HFFc6 (cell line): ENCODE results near the gene FLNA. TPM values are rescaled to one million over a fixed set of nuclear protein-coding genes. Genes with fewer than 3 reads are reported as not detected.

ENCODE experiments used
- DNase-seq: peaks from one replicate; pipeline ENCODE4 v3.0.0-alpha.2; 2018
- H3K27ac Mint-ChIP-seq: 2 replicates; pipeline ENCODE4 v1.8.0; 2020; ENCODE audit warnings: mild to moderate bottlenecking, mixed read lengths
- H3K27me3 Mint-ChIP-seq: 2 replicates; pipeline ENCODE4 v1.8.0; 2021; ENCODE audit warnings: mild to moderate bottlenecking, moderate library complexity, mixed read lengths; ENCODE audit not compliant: insufficient read depth
- H3K36me3 Mint-ChIP-seq: 2 replicates; pipeline ENCODE4 v1.8.0; 2021; ENCODE audit warnings: low read depth, mixed read lengths
- H3K4me1 Mint-ChIP-seq: 2 replicates; pipeline ENCODE4 v1.8.0; 2020; ENCODE audit warnings: low read depth, mixed read lengths
- H3K4me3 Mint-ChIP-seq: 2 replicates; pipeline ENCODE4 v1.8.0; 2020; ENCODE audit warnings: mild to moderate bottlenecking, moderate library complexity, mixed read lengths
- H3K9me3 Mint-ChIP-seq: 2 replicates; pipeline ENCODE4 v1.8.0; 2020; ENCODE audit warnings: mild to moderate bottlenecking, mixed read lengths
- CTCF ChIP-seq: fragments of 200-600 bp; sonication (generic); IDR thresholded peaks from 2 replicates; pipeline ENCODE4 v1.5.0; 2021; ENCODE audit warnings: antibody characterized with exemption, mild to moderate bottlenecking
- total RNA-seq, 6 experiments: library from RNA; stranded (reverse); fragmentation: NEBNext Ultra II Directional; extraction: Animal tissue kit (Norgen Biotek cat#: 25700); gene quantifications; 2 replicates in 1 of 6; 3 replicates in 5 of 6; pipeline ENCODE4 v1.2.3, GENCODE V29; 2021

FLNA gene
- total RNA-seq, 6 experiments from 2014 or later: 2,260 to 2,886 (median 2,666) TPM

DNA sequence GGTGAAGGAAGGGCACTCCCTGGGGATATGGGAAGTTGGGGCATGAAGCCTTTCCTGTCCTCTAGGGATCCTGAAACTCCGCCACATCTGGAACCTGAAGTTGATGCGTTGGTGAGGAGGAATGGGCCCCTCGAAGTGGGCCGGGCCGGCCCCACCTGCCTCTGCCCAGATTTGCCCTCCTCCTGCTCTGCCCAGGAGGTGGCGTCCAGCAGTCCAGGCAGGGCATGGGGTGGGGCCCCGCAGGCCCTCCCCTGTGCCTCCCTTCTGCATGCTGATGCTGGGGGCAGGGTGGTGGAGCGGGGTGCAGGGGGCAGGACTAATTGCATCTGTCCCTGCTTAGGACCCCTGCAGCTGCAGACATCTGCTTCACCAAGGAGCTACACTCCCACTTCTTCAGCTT lies 38.7 kb upstream of the FLNA start:
- peaks cover 5% of the 10 kb centered on the region for H3K36me3 Mint-ChIP-seq
- H3K27ac Mint-ChIP-seq: peak overlapping the region; percentile 63
- H3K27me3 Mint-ChIP-seq: no peaks in the 10 kb centered on the region
- H3K4me3 Mint-ChIP-seq: no peak overlapping the region
- no peak for DNase-seq
- TF ChIP-seq CTCF: no peak
- no peaks in the 10 kb centered on the region for H3K9me3 Mint-ChIP-seq
- H3K4me1 Mint-ChIP-seq: peaks cover 23% of the 10 kb centered on the region

DNA sequence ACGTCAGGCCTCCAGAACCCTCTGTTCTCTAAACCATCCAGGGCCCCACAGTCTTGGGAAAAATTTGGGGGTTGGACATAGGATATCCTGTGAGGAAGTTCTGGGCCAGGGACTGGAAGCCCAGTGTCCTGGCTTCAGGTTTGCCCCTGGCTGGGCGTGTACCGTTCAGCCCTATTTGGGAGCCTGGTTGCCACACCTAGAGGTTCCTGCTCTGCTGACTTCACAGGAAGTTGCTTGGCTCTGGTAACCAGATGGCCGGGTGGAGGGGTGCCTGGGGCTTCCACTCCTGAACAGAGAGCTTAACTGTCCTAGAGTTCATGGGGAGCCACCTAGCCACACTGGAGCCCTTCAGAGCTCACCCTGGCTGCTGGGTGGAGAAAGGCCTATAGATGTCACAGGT lies 38.0 kb upstream of the FLNA start:
- no peak for TF ChIP-seq CTCF
- H3K27ac Mint-ChIP-seq: peak overlapping the region; percentile 63
- no peaks in the 10 kb centered on the region for H3K27me3 Mint-ChIP-seq
- no peaks in the 10 kb centered on the region for H3K9me3 Mint-ChIP-seq
- H3K36me3 Mint-ChIP-seq: peaks cover 5% of the 10 kb centered on the region
- H3K4me1 Mint-ChIP-seq: peaks cover 25% of the 10 kb centered on the region
- H3K4me3 Mint-ChIP-seq: peak overlapping the region; percentile 81
- no peak for DNase-seq

DNA sequence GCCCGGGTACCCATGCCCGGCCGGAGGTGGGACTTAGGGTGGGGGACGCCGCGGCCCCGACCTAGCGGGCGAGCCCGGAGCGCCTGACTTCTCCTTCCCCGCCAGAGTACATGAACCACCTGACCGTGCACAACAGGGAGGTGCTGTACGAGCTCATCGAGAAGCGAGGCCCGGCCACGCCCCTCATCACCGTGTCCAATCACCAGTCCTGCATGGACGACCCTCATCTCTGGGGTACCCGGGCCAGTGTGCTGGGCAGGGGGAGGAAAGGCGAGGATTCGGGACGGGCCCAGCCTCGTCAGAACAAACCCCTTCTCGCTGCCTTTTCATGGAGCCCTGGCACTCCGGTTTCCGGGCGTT lies 37.5 kb upstream of the FLNA start:
- peaks cover 5% of the 10 kb centered on the region for H3K36me3 Mint-ChIP-seq
- H3K27me3 Mint-ChIP-seq: no peaks in the 10 kb centered on the region
- TF ChIP-seq CTCF: no peak
- peak overlapping the region; percentile 81 for H3K4me3 Mint-ChIP-seq
- no peaks in the 10 kb centered on the region for H3K9me3 Mint-ChIP-seq
- peaks cover 25% of the 10 kb centered on the region for H3K4me1 Mint-ChIP-seq
- peak overlapping the region; percentile 63 for H3K27ac Mint-ChIP-seq
- DNase-seq: no peak

DNA sequence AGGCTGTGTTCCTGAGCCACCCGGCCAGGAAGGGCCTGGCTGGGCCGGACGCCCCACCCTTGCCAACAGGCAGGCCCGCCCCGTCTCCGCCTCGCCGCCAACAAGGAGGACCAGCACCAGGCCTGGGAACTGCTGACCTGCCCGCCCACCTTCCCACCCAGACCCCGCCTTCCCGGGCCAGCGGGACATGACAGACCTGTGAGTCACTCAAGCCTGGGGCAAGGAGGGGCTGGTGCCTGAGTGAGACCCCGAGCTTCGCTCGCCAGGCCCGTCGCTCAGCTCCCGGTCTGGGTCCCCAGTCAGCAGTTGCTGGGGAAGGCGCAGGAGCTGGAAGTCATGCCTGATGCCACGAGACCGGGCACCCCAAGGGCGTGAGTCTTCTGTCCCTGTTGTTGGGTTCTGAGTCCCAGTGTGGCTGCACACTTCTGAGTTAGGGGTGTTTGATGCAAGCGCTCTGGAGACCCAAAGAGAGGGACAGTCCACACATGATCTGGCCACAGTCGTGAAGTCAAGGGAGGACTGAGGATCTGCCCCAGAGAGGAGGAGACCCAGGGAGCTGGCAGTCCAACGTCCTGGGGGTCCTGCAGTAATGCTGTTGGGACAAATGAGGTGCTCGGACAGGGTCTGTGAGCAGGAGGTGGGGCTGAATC lies 34.9 kb upstream of the FLNA start, which contains the start of gene DNASE1L1:
Gene DNASE1L1, minus strand, starts transcription at position 33 of the 650 bp plus-strand sequence. CDS start 3,686 bp downstream, outside the sequence.
- DNase-seq: peak; percentile 89
- H3K36me3 Mint-ChIP-seq: peaks cover 5% of the 10 kb centered on the region
- peaks cover 25% of the 10 kb centered on the region for H3K4me1 Mint-ChIP-seq
- no peaks in the 10 kb centered on the region; the same call in 1 of the 2 replicates for H3K27me3 Mint-ChIP-seq
- TF ChIP-seq CTCF: no peak
- no peaks in the 10 kb centered on the region for H3K9me3 Mint-ChIP-seq
- H3K4me3 Mint-ChIP-seq: peak within 1 kb of the TSS; percentile 90
- peak within 1 kb of the TSS; percentile 84 for H3K27ac Mint-ChIP-seq

- Mint-ChIP-seq H3K4me3 (peak overlapping the region; percentile 90), H3K36me3 (peaks cover 5% of the 10 kb centered on the region), H3K4me1 (peaks cover 25% of the 10 kb centered on the region), H3K27me3 (no peaks in the 10 kb centered on the region; the same call in 1 of the 2 replicates), H3K27ac (peak overlapping the region; percentile 84), H3K9me3 (no peaks in the 10 kb centered on the region)
- DNase-seq: no peak
- TF ChIP-seq CTCF: no peak
Measured at GRCh38 chrX:154408659-154409221, 34.3 kb upstream of the FLNA start.
